Motor neuron (in vitro differentiated cells): ENCODE data around the gene CD37. TPM values are rescaled to one million over a fixed set of nuclear protein-coding genes. Genes with fewer than 3 reads are reported as not detected.
"Not testable (repeated sequence)": the region's sequence is repeated elsewhere in the genome, so short reads cannot be mapped to it uniquely, and the experiment has no call there.

Source experiments
- ATAC-seq, 8 experiments: fragments of 200-7000 bp; cut with Tn5 transposase; replicated peaks in 6 of 8; 2 replicates each; pipeline ENCODE4 v1.8.0; 2021; ENCODE audit warnings: mild to moderate bottlenecking in 8 of 8, moderate library complexity in 8 of 8
- H3K27ac ChIP-seq, 2 donors: fragments of 250-450 bp; sonication (Bioruptor Pico); 2 replicates each; pipeline ENCODE4 v1.9.0; 2021; ENCODE audit warnings: antibody characterized with exemption in 2 of 2, mild to moderate bottlenecking in 2 of 2, moderate library complexity in 1 of 2
- H3K4me1 ChIP-seq, 2 donors: fragments of 250-450 bp; sonication (Bioruptor Pico); replicated peaks in 1 of 2; 2 replicates each; pipeline ENCODE4 v1.6.1; 2021; ENCODE audit warnings: antibody characterized with exemption in 2 of 2, mild to moderate bottlenecking in 2 of 2, moderate library complexity in 1 of 2
- H3K4me3 ChIP-seq, 5 donors: fragments of 250-450 bp; sonication (Bioruptor Pico); 2 replicates each; pipeline ENCODE4 v1.9.0; 2021; ENCODE audit warnings: antibody characterized with exemption in 5 of 5, mild to moderate bottlenecking in 5 of 5, moderate library complexity in 4 of 5
- WGBS, 10 experiments: fragments of 450-650 bp; shearing (Covaris generic); methylation state at CpG; one replicate each; pipeline ENCODE4 v1.0.0; 2022; 5-methylcytosine and 5-hydroxymethylcytosine counted together
- in situ Hi-C, 9 experiments: fragments of 400-800 bp; cut with MboI; loops; one replicate each; pipeline ENCODE4 v1.15.0; 2021; ENCODE audit warnings: low sequenced_read_pairs in 9 of 9, low pct_unique_long_range_greater_than_20kb in 2 of 9; ENCODE audit not compliant: unreplicated experiment in 9 of 9
- total RNA-seq, 8 experiments: library from RNA; unstranded; fragments of 300-600 nt; gene quantifications; 2 replicates each; pipeline versions ENCODE4 v1.2.3 to v1.2.4, GENCODE V29; 2022

The CD37 gene
- total RNA-seq, 8 experiments from 2014 or later: 2.8 to 40.2 (median 11.4) TPM

DNA sequence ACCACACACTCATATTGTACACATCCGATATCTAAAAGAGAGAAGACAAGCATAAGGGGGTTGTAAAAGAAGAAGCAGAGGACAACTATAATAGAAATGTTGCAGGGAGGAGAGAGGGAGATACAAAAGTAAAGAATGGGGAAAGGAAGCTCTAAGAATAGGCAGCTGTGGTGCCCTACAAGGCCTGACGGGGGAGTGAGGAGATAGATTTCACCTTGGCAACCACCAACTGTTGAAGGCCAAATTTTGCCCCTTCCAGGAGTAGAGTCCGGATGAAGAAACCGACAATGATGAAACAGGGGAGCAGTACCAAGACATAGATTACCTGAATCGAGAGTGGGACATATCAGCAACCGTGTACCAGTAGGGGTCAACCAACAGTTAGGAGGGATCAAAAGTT is 26.1 kb upstream of the CD37 start:
- WGBS, 10 experiments: 29 to 100% (median 83%) methylated on average over 1 to 6 of the region's 6 CpGs
- in situ Hi-C loops: no loop called here

DNA sequence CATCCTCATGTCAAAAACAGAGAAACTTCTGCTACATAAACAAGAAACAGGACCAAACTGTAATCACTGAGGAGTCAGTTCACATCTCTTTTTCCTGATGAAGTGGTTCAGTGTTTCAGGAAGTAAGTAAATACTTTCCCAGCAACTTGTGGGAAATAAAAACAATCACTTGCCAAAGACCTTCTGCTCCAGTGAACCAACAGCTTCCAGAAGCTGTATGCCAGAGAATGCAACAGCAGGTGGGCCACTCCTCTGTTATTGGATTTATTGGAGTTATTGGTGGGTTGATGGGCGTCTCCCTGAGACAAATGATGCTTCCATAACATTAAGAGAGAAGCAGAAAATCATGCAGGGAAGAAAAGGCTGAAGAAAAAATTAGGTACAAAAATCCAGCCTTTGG is 20.1 kb upstream of the CD37 start:
- WGBS, 10 experiments: 0 to 86% (median 50%) methylated on average over 1 of the region's 1 CpG; no CpG with 5 or more reads in 5 of the 10 experiments
- no peak overlapping the region for H3K4me3 ChIP-seq
- in situ Hi-C loops: no loop called here
- no peak for ATAC-seq
- no peak overlapping the region for H3K27ac ChIP-seq
- no peaks in the 10 kb centered on the region for H3K4me1 ChIP-seq

More for the DNA sequence above, 26.1 kb upstream of the CD37 start:
- ATAC-seq: no peak
- Histone ChIP-seq H3K4me1 (no peaks in the 10 kb centered on the region), H3K27ac (no peak overlapping the region), H3K4me3 (no peak overlapping the region)

DNA sequence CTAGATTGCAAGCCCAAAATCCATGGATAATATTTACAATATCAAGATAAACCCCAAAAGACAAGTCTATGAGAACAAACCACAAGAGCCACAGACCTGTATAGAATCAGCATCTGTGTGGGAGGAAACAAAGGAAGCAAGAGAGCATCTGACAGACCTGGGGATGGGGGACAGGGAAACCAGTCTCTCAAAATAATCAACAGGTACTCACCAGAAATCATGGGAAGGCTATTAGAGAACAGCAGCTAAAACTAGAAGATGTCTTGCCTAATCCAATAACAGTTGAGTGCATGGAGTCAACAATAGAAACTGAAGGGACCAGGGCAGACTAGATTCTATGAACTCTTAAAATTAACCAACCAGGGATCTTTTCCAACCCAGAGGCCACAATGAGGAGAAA is 18.9 kb upstream of the CD37 start:
- Histone ChIP-seq H3K27ac (no peak overlapping the region), H3K4me3 (no peak overlapping the region), H3K4me1 (no peaks in the 10 kb centered on the region)
- no peak for ATAC-seq
- in situ Hi-C loops: no loop called here

DNA sequence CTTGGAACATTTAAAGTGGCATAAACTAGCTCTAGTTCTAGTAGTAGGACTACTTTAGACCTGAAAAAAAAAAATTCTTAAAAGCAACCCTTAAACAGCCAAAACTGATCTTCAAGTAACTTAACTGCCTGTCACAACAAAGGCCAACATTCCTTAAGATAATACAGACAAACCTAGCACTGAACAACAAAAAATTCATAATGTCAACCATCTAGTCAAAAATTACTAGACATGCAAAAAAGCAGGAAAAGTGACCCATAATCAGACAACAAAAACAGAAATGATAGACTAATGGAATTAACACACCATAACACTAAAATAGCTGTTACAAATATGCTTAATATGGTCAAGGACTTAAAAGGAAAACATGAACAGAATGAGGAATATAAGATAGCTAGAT is 16.9 kb upstream of the CD37 start:
- H3K27ac ChIP-seq: no peak overlapping the region
- H3K4me3 ChIP-seq: no peak overlapping the region
- in situ Hi-C loops: no loop called here
- no peaks in the 10 kb centered on the region for H3K4me1 ChIP-seq
- no peak for ATAC-seq

DNA sequence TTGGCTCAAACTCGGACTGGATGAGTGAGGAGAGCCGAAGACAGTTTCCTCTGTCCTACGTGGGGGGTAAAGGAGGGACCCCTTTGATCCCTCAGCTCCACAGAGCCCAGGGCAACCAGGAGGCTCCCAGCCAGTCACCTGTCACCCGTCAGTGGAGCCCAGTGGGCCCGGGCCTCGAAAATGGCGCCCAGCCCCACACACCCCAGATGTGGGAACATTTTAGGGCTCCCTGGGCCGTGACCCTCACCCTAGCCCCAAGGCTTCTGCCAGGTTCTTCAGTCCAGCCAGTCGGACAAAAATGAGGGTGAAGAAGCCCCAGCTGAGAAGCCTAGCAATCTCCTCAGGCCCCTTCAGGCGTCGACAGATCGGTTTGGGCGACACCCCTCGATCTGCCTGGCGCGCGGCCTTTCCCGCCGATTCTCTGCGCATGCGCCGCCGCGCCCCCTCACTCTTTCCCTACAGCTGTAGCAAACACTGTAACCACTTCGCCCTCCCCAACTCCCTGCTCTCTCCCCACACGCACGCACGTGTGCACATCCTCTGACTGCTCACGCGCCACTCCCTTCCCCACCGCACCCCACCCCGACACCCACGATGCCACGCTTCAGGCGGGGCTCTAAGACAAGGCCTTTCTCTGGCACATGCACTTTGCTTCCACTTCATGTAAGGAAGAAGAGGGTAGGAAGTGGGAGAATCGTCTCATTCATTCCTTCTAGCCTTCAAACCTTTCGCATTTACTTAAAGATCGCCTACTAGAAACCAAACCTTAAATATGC is 10.2 kb upstream of the CD37 start, which contains the start of gene SLC6A16:
Gene SLC6A16 (minus strand): TSS at position 391 of the 776 bp plus-strand sequence. CDS start 13,844 bp downstream, outside the sequence.
- ATAC-seq: no peak
- Histone ChIP-seq H3K4me3 (no peak within 1 kb of the TSS), H3K27ac (no peak within 1 kb of the TSS), H3K4me1 (no peaks in the 10 kb centered on the region)
- in situ Hi-C loops: no loop called here
- 80 to 95% (median 89%) methylated on average over 6 to 18 of the region's 38 CpGs; no CpG with 5 or more reads in 7 of the 10 experiments for WGBS, 10 experiments

DNA sequence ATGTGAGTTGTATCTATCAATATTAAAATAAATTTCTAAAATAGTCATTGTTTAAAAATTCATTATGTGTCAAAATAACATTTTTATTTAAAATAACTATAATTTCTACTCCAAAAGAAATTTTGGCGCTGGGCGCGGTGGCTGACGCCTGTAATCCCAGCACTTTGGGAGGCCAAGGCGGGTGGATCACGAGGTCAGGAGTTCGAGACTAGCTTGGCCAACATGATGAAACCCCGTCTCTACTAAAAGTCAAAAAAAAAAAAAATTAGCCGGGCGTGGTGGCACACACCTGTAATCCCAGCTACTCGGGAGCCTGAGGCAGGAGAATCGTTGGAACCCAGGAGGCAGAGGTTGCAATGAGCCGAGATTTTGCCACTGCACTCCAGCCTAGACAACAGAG is 9.4 kb upstream of the CD37 start:
- H3K4me3 ChIP-seq, H3K4me1 ChIP-seq, in situ Hi-C loops, ATAC-seq, H3K27ac ChIP-seq: not testable (repeated sequence)
- WGBS, 10 experiments: 67 to 97% (median 90%) methylated on average over 2 to 12 of the region's 13 CpGs; no CpG with 5 or more reads in 1 of the 10 experiments

DNA sequence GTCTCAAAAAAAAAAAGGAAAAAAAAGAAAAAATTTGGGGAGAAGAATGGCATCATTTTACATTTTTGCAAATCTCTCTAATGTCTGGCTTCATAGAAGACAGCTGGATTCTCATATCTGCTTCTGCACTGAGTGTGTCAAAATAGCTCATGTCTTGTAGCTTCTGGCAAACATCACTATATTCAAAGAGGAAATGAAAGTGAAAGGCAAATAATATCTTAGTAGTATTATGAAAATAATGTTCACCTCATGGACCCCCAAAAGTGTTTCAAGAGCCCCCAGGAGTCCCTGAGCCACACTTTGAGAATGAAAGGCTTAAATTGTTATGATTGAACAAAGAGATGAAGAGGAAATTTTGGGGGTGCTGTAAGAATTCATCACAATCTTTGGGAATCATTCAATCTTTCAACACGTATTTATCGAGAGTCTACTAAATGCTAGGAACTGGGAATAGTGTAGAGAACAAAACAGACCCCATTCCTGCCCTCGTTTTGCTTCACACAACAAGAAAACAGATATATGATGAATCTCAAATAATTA is 9.0 kb upstream of the CD37 start:
- Histone ChIP-seq H3K4me3 (no peak overlapping the region), H3K4me1 (no peaks in the 10 kb centered on the region), H3K27ac (no peak overlapping the region)
- in situ Hi-C loops: no loop called here
- WGBS, 10 experiments: 62 to 100% (median 93%) methylated on average over 1 to 3 of the region's 3 CpGs; no CpG with 5 or more reads in 2 of the 10 experiments
- ATAC-seq: no peak

DNA sequence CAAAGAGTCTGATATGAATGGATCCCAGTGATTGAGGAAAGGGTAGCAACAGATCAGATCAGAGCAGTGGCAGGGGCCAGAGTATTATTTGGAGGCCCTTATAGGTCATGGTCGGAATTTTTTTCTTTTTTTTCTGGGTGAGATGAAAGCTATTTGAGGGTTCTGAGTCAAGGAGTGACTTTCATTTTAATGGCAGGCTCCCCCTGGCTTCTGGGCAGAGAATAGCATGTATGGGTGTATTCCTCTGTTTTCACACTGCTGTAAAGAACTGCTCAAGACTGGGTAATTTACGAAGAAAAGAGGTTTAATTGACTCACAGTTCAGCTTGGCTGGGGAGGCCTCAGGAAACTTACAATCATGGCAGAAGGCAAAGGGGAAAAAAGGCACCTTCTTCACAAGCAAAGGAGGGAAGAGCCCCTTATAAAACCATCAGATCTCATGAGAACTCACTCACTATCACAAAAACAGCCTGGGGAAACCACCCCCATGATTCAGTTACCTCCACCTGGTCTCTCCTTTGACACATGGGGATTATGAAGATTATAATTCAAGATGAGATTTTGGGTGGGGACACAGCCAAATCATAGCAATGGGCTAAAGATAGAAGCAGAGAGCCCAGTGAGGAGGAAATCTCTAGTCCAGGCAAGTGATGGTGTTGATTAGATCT is 7.2 kb upstream of the CD37 start:
- in situ Hi-C loops: no loop called here
- H3K4me1 ChIP-seq: no peaks in the 10 kb centered on the region
- 17 to 100% (median 67%) methylated on average over 1 to 2 of the region's 2 CpGs; no CpG with 5 or more reads in 3 of the 10 experiments for WGBS, 10 experiments
- ATAC-seq: peak in 3 of 8 experiments; percentile 50 to 77 (median 59)
- H3K4me3 ChIP-seq: no peak overlapping the region
- H3K27ac ChIP-seq: no peak overlapping the region

DNA sequence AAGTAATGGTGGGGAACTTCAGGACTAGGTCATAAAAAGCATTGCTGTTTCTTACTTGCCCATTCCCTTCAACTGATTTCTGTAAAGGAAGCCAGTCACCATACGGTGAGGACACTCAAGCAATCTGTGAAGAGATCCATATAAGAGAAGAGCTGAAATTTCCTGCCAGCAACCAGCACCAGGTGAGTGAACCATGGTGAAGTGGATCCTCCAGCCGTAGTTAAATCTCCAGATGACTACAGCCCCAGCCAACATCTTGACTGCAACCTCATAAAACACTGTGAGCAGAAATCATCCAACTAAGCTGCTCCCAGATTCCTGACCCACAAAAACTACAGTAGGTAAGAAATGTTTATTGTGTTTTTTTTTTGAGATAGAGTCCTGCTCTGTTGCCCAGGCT is 6.5 kb upstream of the CD37 start:
- no peak for ATAC-seq
- no peak overlapping the region for H3K4me3 ChIP-seq
- H3K27ac ChIP-seq: no peak overlapping the region
- WGBS, 10 experiments: 63 to 100% (median 88%) methylated on average over 1 to 2 of the region's 2 CpGs; no CpG with 5 or more reads in 3 of the 10 experiments
- H3K4me1 ChIP-seq: no peaks in the 10 kb centered on the region
- in situ Hi-C loops: no loop called here

DNA sequence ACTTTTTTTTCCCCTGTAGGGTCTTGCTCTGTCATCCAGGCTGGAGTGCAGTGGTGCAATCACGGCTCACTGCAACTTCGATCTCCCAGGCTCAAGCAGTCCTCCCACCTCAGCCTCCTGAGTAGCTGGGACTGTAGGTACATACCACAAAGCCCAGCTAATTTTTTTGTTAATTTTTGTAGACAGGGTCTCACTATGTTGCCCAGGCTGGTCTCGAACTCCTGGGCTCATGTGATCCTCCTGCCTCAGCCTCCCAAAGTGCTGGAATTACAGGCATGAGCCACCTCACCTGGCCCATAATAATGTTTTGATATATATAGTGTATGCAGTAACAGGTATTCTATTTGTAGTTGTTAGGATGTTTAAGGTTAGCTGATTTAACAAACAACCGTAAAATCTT is 4.0 kb upstream of the CD37 start:
- H3K4me3 ChIP-seq, H3K27ac ChIP-seq, in situ Hi-C loops, H3K4me1 ChIP-seq: not testable (repeated sequence)
- 62 to 100% (median 92%) methylated on average over 1 to 4 of the region's 4 CpGs; no CpG with 5 or more reads in 2 of the 10 experiments for WGBS, 10 experiments
- peak in 1 of 8 experiments; percentile 11 for ATAC-seq

DNA sequence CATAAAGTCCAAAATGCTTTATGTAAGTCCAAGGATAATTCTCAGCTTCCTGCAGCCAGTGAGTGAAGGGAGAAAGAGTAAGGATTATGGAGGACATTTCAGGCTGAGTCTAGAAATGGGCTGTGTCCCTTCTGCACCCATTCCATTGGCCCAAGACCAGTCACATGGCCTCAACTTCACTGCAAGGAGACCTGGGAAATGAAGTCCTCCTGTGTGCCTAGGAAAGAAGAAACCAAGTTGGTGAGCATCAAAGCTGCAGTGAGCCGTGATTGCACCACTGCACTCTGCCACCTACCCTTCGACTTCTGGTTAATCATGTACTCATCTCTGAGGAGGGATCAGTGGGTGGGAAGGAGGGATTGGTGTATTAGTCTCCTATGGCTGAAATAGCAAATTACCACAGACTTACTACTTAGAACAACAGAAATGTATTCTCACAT is 3.6 kb upstream of the CD37 start:
- Histone ChIP-seq H3K4me1 (no peaks in the 10 kb centered on the region), H3K27ac (no peak overlapping the region), H3K4me3 (no peak overlapping the region)
- peak; percentile 58 to 98 (median 85) for ATAC-seq
- in situ Hi-C loops: no loop called here
- WGBS, 10 experiments: 40 to 61% (median 53%) methylated on average over 1 to 2 of the region's 2 CpGs; no CpG with 5 or more reads in 6 of the 10 experiments

DNA sequence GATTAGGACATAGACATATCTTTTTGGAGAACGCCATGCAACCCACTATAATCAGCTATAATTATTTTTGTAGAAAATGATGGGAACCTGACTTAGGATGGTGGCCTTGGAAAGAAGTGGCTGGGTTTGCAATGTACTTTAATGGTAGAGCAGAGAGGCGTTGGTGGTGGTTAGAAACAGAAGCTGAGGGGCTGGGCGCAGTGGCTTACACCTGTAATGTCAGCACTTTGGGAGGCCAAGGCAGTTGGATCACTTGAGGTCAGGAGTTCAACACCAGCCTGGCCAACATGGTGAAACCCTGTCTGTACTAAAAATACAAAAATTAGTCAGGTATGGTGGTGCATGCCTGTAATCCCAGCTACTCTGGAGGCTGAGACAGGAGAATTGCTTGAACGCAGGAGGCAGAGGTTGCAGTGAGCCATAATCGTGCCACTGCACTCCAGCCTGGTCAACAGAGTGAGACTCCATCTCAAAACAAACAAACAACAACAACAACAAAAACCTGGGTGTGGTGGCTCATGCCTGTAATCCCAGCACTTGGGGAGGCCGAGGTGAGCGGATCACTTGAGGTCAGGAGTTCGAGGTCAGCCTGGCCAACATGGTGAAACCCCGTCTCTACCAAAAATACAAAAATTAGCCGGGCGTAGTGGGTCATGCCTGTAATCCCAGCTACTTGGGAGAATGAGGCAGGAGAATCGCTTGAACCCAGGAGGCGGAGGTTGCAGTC is 2.4 kb upstream of the CD37 start:
- H3K4me1 ChIP-seq, ATAC-seq, H3K27ac ChIP-seq, H3K4me3 ChIP-seq, in situ Hi-C loops: not testable (repeated sequence)
- WGBS, 10 experiments: 40 to 100% (median 88%) methylated on average over 1 to 8 of the region's 13 CpGs; no CpG with 5 or more reads in 1 of the 10 experiments

DNA sequence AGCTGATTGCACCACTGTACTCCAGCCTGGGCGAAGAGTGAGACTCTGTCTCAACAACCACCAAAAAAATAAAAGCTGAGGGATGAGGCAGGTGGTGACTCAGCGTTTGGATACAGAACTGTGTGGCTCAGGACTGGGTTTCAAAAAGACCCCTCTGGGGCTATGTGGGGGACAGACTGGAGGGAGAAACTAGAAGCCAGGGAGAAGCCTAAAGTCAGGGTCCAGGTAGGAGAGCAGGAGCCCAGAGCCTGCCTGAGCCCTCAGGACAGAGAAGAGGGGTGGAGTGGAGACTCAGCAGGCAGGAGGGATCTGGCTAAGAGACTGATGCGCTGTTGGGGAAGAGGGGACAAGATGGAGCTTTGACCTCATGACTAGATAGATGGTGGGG is 1.8 kb upstream of the CD37 start:
- peak in 3 of 8 experiments; percentile 26 to 33 (median 27) for ATAC-seq
- in situ Hi-C loops: no loop called here
- Histone ChIP-seq H3K27ac (no peak overlapping the region), H3K4me3 (no peak overlapping the region), H3K4me1 (peaks cover under 1 to 2% of the 10 kb centered on the region in 2 donors)
- 67 to 100% (median 100%) methylated on average over 1 to 3 of the region's 3 CpGs; no CpG with 5 or more reads in 5 of the 10 experiments for WGBS, 10 experiments
